ENCODE data around the gene CCDC92B. TPM values are rescaled to one million over a fixed set of nuclear protein-coding genes. Genes with fewer than 3 reads are reported as not detected.

Gene CCDC92B
- total RNA-seq, 1 donor from 2014 or later = 0.20 TPM

DNA sequence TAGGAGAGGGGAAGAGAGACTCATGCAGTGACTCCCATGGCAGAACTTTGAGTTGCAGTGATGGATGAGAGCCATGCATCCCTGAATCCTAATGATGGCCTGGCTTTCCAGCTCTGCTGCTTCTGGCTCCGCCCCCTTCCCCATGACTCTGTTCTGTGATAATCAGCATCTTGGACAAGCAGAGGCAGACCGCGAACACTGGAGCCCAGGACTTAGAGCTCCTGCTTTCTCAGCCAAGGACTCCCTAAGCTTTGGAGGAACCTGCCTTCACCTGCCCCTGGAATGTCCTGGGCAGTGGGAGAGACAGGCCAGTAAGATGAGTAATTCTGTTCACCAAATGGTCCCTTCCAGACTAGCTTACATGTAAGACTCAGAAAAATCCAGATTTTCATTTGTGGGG is 12.5 kb downstream of the CCDC92B start:
- H3K9me3 ChIP-seq = no peaks in the 10 kb centered on the region
- ATAC-seq (no peak), DNase-seq (no peak)
- no peaks in the 10 kb centered on the region for H3K36me3 ChIP-seq
- no peaks in the 10 kb centered on the region for H3K4me1 ChIP-seq
- no peak overlapping the region for H3K27ac ChIP-seq
- intact Hi-C loops (cut with DNase I) = no loop called here
- TF ChIP-seq, protein P1, sequence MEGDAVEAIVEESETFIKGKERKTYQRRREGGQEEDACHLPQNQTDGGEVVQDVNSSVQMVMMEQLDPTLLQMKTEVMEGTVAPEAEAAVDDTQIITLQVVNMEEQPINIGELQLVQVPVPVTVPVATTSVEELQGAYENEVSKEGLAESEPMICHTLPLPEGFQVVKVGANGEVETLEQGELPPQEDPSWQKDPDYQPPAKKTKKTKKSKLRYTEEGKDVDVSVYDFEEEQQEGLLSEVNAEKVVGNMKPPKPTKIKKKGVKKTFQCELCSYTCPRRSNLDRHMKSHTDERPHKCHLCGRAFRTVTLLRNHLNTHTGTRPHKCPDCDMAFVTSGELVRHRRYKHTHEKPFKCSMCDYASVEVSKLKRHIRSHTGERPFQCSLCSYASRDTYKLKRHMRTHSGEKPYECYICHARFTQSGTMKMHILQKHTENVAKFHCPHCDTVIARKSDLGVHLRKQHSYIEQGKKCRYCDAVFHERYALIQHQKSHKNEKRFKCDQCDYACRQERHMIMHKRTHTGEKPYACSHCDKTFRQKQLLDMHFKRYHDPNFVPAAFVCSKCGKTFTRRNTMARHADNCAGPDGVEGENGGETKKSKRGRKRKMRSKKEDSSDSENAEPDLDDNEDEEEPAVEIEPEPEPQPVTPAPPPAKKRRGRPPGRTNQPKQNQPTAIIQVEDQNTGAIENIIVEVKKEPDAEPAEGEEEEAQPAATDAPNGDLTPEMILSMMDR (IDR thresholded peaks at IDR 0.05) = no peak
- H3K4me3 ChIP-seq = no peak overlapping the region
- H3K27me3 ChIP-seq = peaks cover 5% of the 10 kb centered on the region

DNA sequence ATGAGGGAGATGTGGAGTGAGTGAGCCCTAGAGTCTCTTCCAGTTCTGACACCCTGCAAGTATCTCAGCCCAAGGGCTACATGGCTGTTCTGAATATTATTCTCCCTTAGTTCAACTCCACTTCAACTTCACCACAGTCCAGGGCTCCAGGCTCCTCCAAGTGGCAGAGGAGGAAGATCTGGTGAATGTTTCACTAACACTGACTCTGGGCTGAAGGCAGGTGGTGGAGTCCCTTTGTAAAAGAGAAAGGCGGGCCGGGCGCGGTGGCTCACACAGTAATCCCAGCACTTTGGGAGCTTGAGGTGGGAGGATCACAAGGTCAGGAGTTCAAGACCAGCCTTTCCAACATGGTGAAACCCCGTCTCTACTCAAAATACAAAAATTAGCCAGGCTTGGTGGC is 13.6 kb downstream of the CCDC92B start:
- DNase-seq = no peak

DNA sequence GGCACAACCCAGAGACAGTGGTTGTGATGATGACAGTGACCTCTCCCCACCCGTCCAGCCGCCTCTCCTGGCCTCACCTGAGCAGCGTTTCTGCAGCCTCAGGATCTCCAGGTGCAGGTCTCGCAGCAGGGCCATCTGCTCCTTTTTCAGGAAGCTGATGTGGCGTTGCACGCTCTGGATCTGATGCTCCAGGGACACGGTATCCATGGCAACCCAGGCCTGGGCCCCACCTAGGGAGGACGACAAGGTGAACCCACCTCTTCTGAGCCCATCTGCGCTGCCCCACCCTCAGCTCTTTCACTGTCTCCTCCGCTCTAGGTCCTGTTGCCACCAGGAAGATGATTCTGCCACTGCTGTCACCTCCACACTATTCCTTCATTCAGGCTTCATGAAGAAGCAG is 14.5 kb downstream of the CCDC92B start:
- peaks cover 9% of the 10 kb centered on the region for H3K27me3 ChIP-seq
- H3K9me3 ChIP-seq = no peaks in the 10 kb centered on the region
- DNase-seq (no peak), ATAC-seq (no peak)
- H3K4me1 ChIP-seq = no peaks in the 10 kb centered on the region
- no peaks in the 10 kb centered on the region for H3K36me3 ChIP-seq
- no peak overlapping the region for H3K27ac ChIP-seq
- TF ChIP-seq, protein P1 (IDR thresholded peaks at IDR 0.05) = no peak
- intact Hi-C loops (cut with DNase I) = no loop called here
- no peak overlapping the region for H3K4me3 ChIP-seq

More for the DNA sequence above, 13.6 kb downstream of the CCDC92B start:
- intact Hi-C loops (cut with DNase I) = no loop called here
- no peaks in the 10 kb centered on the region for H3K36me3 ChIP-seq
- no peaks in the 10 kb centered on the region for H3K9me3 ChIP-seq
- no peaks in the 10 kb centered on the region for H3K4me1 ChIP-seq
- ATAC-seq = no peak
- TF ChIP-seq, protein P1 (IDR thresholded peaks at IDR 0.05) = no peak
- H3K27me3 ChIP-seq = peaks cover 9% of the 10 kb centered on the region
- no peak overlapping the region for H3K4me3 ChIP-seq
- no peak overlapping the region for H3K27ac ChIP-seq

DNA sequence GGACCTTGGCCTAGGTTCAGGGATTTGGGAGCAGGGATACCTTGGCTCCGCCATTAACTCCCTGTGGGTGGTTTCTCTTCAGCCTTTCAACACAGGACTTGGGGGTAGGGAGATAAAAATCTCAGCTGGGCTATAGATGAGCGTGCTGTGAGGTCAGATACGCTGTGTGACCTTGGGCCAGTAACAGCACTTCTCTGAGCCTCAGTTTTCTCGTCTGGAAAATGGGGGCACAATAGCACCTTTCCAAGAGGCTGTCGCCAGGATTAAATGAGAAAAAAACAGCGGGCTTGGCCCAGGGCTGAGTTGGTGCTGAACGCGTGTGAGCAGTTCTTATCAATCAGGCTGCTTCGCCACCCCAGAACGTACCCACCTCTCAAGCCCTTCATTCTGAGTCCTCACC is 17.6 kb downstream of the CCDC92B start:
- Histone ChIP-seq H3K9me3 (no peaks in the 10 kb centered on the region), H3K4me1 (no peaks in the 10 kb centered on the region), H3K4me3 (no peak overlapping the region), H3K27ac (no peak overlapping the region), H3K27me3 (peaks cover 19% of the 10 kb centered on the region), H3K36me3 (no peaks in the 10 kb centered on the region)
- intact Hi-C loops (cut with DNase I) = no loop called here
- DNase-seq (no peak), ATAC-seq (no peak)
- TF ChIP-seq, protein P1 (IDR thresholded peaks at IDR 0.05) = no peak

DNA sequence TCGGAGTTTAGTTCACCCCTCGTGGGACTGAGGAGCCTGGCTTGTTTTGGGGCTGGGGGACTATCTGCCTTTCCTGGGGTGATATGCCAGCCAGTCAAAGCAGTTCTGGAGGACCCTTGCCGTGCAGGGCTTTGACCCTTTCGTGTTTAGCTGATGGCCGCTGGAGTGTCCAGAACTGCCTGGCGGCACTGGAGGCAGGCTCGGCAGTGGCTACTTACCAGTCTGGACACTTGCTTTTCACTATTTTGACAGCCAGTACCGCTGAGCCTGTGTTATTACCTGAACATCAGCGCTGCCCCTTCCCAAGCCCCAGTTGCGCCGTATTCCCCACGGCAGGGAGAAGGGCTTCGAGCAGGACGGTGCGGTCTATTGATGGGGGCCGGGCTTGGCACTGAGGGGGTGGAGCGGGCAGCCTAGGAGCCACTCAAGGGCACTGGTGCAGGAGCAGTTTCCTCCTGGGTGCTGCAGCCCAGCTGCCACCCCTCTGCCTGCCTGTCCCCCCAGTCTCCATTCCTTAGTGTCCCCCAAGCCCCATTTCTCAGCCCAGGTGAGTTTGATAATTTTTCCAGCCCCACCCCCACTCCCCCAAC is 18.6 kb downstream of the CCDC92B start:
- DNase-seq = no peak
- Histone ChIP-seq H3K27ac (no peak overlapping the region), H3K4me1 (no peaks in the 10 kb centered on the region), H3K9me3 (no peaks in the 10 kb centered on the region), H3K27me3 (peaks cover 20% of the 10 kb centered on the region), H3K4me3 (no peak overlapping the region), H3K36me3 (no peaks in the 10 kb centered on the region)
- intact Hi-C loops (cut with DNase I) = no loop called here
- TF ChIP-seq, protein P1 (IDR thresholded peaks at IDR 0.05) = no peak
- peak; percentile 23 for ATAC-seq

DNA sequence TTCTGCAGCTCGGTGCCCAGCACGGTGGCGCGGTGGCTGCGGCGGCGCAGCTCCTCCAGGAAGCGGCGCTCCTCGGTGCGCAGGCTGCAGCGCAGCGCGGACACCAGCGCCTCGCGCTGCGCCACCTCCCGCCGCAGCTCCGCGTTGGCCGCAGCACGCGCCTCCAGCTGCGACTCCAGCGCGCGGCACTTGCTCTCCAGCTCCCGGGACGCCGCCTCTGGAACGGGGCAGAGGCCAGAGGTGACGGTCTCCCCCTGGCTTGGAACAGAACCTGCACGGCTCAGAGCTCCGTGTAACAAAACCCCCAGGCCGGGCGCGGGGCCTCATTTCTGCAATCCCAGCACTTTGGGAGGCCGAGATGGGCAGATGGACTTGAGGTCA is 24.7 kb downstream of the CCDC92B start:
- ATAC-seq (peak; percentile 70), DNase-seq (no peak)
- Histone ChIP-seq H3K27ac (no peak overlapping the region), H3K27me3 (peaks cover 32% of the 10 kb centered on the region), H3K36me3 (no peaks in the 10 kb centered on the region), H3K4me3 (peak overlapping the region; percentile 11), H3K9me3 (no peaks in the 10 kb centered on the region), H3K4me1 (no peaks in the 10 kb centered on the region)
- intact Hi-C loops (cut with DNase I) = no loop called here
- TF ChIP-seq, protein P1 (IDR thresholded peaks at IDR 0.05) = peak; percentile 22
